Measurements from ENCODE around the gene LTB.

DNA sequence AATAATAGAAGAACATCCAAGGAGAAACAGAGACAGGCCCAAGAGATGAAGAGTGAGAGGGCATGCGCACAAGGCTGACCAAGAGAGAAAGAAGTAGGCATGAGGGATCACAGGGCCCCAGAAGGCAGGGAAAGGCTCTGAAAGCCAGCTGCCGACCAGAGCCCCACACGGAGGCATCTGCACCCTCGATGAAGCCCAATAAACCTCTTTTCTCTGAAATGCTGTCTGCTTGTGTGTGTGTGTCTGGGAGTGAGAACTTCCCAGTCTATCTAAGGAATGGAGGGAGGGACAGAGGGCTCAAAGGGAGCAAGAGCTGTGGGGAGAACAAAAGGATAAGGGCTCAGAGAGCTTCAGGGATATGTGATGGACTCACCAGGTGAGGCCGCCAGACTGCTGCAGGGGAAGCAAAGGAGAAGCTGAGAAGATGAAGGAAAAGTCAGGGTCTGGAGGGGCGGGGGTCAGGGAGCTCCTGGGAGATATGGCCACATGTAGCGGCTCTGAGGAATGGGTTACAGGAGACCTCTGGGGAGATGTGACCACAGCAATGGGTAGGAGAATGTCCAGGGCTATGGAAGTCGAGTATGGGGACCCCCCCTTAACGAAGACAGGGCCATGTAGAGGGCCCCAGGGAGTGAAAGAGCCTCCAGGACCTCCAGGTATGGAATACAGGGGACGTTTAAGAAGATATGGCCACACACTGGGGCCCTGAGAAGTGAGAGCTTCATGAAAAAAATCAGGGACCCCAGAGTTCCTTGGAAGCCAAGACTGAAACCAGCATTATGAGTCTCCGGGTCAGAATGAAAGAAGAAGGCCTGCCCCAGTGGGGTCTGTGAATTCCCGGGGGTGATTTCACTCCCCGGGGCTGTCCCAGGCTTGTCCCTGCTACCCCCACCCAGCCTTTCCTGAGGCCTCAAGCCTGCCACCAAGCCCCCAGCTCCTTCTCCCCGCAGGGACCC lies 7.8 kb downstream of the LTB start:
- no peak for TF ChIP-seq POLR2AphosphoS5 (IDR thresholded peaks at IDR 0.05; ENCODE audit: insufficient read depth in 1 of 2, low read depth in 1 of 2)
- TF ChIP-seq, protein P1, sequence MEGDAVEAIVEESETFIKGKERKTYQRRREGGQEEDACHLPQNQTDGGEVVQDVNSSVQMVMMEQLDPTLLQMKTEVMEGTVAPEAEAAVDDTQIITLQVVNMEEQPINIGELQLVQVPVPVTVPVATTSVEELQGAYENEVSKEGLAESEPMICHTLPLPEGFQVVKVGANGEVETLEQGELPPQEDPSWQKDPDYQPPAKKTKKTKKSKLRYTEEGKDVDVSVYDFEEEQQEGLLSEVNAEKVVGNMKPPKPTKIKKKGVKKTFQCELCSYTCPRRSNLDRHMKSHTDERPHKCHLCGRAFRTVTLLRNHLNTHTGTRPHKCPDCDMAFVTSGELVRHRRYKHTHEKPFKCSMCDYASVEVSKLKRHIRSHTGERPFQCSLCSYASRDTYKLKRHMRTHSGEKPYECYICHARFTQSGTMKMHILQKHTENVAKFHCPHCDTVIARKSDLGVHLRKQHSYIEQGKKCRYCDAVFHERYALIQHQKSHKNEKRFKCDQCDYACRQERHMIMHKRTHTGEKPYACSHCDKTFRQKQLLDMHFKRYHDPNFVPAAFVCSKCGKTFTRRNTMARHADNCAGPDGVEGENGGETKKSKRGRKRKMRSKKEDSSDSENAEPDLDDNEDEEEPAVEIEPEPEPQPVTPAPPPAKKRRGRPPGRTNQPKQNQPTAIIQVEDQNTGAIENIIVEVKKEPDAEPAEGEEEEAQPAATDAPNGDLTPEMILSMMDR (IDR thresholded peaks at IDR 0.05): no peak

Data from vagina (tissue), 2 donors.